Measurements from ENCODE around the gene ITPKB. TPM values are rescaled to one million over a fixed set of nuclear protein-coding genes. Genes with fewer than 3 reads are reported as not detected.

ITPKB gene
- total and polyA plus RNA-seq, 7 donors, result 1.4 to 80.9 (median 52.4) TPM

DNA sequence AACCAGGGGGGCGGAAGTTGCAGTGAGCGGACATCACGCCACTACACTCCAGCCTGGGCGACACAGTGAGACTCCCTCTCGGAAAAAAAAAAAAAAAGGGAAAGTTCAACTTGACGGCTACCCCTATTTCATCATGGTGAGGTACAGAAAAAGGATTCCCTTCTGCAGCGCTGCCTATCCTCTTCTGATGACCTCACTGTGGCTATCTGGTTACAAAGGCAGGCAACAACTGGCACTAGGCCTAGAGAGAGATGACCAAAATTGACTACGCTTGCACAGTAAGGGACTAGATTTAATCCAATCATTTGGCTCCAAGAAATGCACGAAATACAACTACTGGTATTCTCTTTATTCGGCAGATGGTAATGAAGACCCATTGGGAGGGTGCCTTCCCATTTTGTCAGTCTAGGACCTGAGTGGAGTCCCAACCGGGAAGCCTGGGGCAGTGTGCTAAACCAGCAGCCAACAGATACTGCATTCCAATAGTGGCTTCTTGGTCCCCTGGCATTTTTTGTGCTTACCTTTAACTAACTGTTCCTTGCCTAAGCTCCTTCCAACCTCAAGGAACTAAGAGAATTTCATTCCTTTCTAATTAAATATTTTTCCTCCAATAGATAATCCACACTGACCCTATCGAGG is 36.6 kb downstream of the ITPKB start:
- TF ChIP-seq POLR2AphosphoS5 (IDR thresholded peaks at IDR 0.05) (peak; percentile 11 to 84 (median 53)), EP300 (IDR thresholded peaks at IDR 0.05) (peak in 1 of 4 donors; percentile 68), POLR2A (IDR thresholded peaks at IDR 0.05) (no peak)
- TF ChIP-seq, protein P1, sequence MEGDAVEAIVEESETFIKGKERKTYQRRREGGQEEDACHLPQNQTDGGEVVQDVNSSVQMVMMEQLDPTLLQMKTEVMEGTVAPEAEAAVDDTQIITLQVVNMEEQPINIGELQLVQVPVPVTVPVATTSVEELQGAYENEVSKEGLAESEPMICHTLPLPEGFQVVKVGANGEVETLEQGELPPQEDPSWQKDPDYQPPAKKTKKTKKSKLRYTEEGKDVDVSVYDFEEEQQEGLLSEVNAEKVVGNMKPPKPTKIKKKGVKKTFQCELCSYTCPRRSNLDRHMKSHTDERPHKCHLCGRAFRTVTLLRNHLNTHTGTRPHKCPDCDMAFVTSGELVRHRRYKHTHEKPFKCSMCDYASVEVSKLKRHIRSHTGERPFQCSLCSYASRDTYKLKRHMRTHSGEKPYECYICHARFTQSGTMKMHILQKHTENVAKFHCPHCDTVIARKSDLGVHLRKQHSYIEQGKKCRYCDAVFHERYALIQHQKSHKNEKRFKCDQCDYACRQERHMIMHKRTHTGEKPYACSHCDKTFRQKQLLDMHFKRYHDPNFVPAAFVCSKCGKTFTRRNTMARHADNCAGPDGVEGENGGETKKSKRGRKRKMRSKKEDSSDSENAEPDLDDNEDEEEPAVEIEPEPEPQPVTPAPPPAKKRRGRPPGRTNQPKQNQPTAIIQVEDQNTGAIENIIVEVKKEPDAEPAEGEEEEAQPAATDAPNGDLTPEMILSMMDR (IDR thresholded peaks at IDR 0.05), result no peak
- 77 to 79% methylated on average over 12 of the region's 12 CpGs for WGBS, 2 donors
- Histone ChIP-seq H3K9me3 (no peaks in the 10 kb centered on the region), H3K27ac (peak overlapping the region in 1 of 4 donors; percentile 91), H3K4me1 (peaks cover 0 to 89% (median 81%) of the 10 kb centered on the region in 4 donors), H3K27me3 (no peaks in the 10 kb centered on the region), H3K4me3 (peak overlapping the region in 3 of 4 donors; percentile 53 to 57 (median 56)), H3K36me3 (no peaks in the 10 kb centered on the region)
- DNase-seq, result peak; percentile 85
- intact Hi-C loops (cut with DNase I), result loop anchor here (5.0 to 10.0 kb wide), 3 partner anchors 35 to 122 kb away; partner anchors contain the start of gene ITPKB

DNA sequence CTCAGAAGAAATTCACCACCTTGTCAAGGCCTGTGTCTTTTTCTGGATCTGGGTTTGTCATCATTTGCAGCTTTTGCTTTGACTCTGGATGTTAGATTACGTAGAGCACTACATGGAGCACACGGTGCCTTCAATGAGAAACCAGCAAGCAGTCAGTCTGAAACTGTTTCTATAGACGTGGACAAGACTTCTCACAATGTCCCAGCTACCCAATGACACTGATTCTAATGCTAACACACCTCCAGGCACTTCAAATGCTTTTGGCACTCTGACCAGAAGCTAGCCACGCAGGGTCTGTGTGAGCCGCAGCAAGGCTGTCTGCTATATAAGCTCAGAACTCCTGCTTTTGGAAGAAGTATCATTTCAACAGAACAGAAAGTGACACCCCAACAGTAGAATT is 38.2 kb downstream of the ITPKB start:
- Histone ChIP-seq H3K27ac (peak overlapping the region in 1 of 4 donors; percentile 56), H3K9me3 (no peaks in the 10 kb centered on the region), H3K4me1 (peaks cover 0 to 91% (median 88%) of the 10 kb centered on the region in 4 donors), H3K4me3 (no peak overlapping the region), H3K36me3 (no peaks in the 10 kb centered on the region), H3K27me3 (no peaks in the 10 kb centered on the region)
- intact Hi-C loops (cut with DNase I), result loop anchor here (5.0 to 10.0 kb wide), 3 partner anchors 36 to 124 kb away; partner anchors contain the start of gene ITPKB
- TF ChIP-seq POLR2A (IDR thresholded peaks at IDR 0.05) (no peak), EP300 (IDR thresholded peaks at IDR 0.05) (no peak), POLR2AphosphoS5 (IDR thresholded peaks at IDR 0.05) (no peak)
- TF ChIP-seq, protein P1 (IDR thresholded peaks at IDR 0.05), result no peak
- no peak for DNase-seq
- 85 to 92% methylated on average over 5 of the region's 5 CpGs for WGBS, 2 donors

DNA sequence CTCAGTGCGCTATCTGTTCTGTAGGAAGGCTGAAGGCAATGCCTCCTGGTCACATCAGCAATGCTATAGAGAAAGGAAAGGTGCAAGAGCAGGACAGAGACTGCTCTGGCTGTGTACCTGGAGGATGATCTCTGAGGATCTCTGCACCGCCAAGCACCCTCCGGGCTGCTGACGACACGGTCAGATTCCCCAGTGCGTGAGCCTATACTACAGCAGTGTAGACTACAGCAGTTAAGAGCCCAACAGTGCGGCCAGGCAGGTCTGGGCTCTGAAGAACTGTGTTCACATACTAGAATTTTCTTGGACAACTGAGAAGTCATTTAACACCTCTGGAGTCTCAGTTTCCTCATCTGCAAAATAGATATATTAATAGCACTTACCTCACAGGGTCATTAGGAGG is 39.9 kb downstream of the ITPKB start:
- H3K27me3 ChIP-seq, result no peaks in the 10 kb centered on the region
- intact Hi-C loops (cut with DNase I), result no loop called here
- no peaks in the 10 kb centered on the region for H3K36me3 ChIP-seq
- no peak for DNase-seq
- no peak overlapping the region for H3K4me3 ChIP-seq
- H3K9me3 ChIP-seq, result no peaks in the 10 kb centered on the region
- peaks cover 0 to 91% (median 85%) of the 10 kb centered on the region in 4 donors for H3K4me1 ChIP-seq
- 79 to 97% methylated on average over 7 of the region's 7 CpGs for WGBS, 2 donors
- peak overlapping the region in 1 of 4 donors; percentile 52 for H3K27ac ChIP-seq
- TF ChIP-seq, protein P1 (IDR thresholded peaks at IDR 0.05), result no peak
- TF ChIP-seq POLR2A (IDR thresholded peaks at IDR 0.05) (no peak), POLR2AphosphoS5 (IDR thresholded peaks at IDR 0.05) (no peak), EP300 (IDR thresholded peaks at IDR 0.05) (no peak)

DNA sequence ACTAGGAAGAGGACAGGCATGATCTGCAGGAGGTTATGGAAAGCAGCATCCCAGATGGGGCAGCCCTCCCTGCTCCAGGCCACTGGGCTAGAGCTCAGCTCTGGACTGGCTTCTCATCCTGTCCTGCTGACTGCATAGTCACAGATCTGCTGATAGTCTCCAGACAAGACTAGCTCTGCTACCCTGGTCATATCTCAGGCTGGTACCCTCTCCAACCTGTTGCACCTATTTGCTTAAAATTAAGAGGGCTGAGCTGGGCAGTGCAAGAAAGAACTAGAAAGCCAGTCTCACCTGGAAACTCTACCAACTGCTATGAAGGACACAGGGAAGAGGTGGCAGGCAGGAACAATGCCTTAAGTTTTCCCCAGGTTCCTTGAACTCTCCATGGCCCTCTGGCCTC is 40.4 kb downstream of the ITPKB start:
- DNase-seq, result no peak
- intact Hi-C loops (cut with DNase I), result no loop called here

More for the DNA sequence above, 40.4 kb downstream of the ITPKB start:
- Histone ChIP-seq H3K36me3 (no peaks in the 10 kb centered on the region), H3K27me3 (no peaks in the 10 kb centered on the region), H3K4me1 (peaks cover 0 to 91% (median 84%) of the 10 kb centered on the region in 4 donors), H3K4me3 (no peak overlapping the region), H3K27ac (peak overlapping the region in 1 of 4 donors; percentile 52), H3K9me3 (no peaks in the 10 kb centered on the region)
- TF ChIP-seq EP300 (IDR thresholded peaks at IDR 0.05) (no peak), POLR2A (IDR thresholded peaks at IDR 0.05) (no peak), POLR2AphosphoS5 (IDR thresholded peaks at IDR 0.05) (no peak)
- TF ChIP-seq, protein P1 (IDR thresholded peaks at IDR 0.05), result no peak
